ENCODE data around the gene BCR. TPM values are rescaled to one million over a fixed set of nuclear protein-coding genes. Genes with fewer than 3 reads are reported as not detected.
A peak's percentile ranks its signal among the peaks of the same experiment; 100 is the strongest.

The BCR gene
- total RNA-seq, 1 donor from 2014 or later = 30.0 TPM

- H3K4me1 Mint-ChIP-seq (ENCODE audit: low read depth) = peaks cover 28% of the 10 kb centered on the region
- DNase-seq (ENCODE audit: low spot score) = no peak
- no peak overlapping the region for H3K4me3 Mint-ChIP-seq (ENCODE audit: unreplicated experiment)
- no peaks in the 10 kb centered on the region for H3K9me3 Mint-ChIP-seq (ENCODE audit: low read depth)
- no peaks in the 10 kb centered on the region for H3K27me3 Mint-ChIP-seq (ENCODE audit: low read depth)
- TF ChIP-seq CTCF (IDR thresholded peaks at IDR 0.05) = no peak
- H3K27ac Mint-ChIP-seq (ENCODE audit: unreplicated experiment) = no peak overlapping the region
- H3K36me3 Mint-ChIP-seq (ENCODE audit: low read depth) = no peaks in the 10 kb centered on the region
Measured at GRCh38 chr22:23246982-23247766, 66.9 kb downstream of the BCR start.

DNA sequence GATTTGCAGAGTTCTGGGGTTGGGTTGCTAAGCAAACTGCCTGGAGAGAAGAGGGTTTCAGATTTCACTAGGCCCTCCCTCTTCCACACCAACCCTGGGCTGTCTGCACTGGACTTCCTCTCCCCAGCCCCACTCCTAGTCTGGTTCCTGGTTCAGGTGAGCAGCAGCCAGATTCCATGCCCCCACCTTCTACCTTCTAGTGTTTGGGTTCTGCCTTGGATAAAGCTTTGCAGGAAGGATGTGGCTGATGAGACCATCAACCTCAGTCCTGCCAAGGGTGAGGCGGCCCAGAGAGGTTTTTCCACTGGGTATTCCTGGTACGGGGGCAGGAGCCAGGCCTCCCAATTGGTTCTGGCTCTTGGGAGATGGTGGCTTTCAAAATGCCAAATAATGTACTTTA lies 68.3 kb downstream of the BCR start:
- TF ChIP-seq CTCF (IDR thresholded peaks at IDR 0.05) = no peak
- Mint-ChIP-seq H3K4me3 (ENCODE audit: unreplicated experiment) (no peak overlapping the region), H3K36me3 (ENCODE audit: low read depth) (no peaks in the 10 kb centered on the region), H3K27ac (ENCODE audit: unreplicated experiment) (peak overlapping the region; percentile 45), H3K27me3 (ENCODE audit: low read depth) (no peaks in the 10 kb centered on the region), H3K4me1 (ENCODE audit: low read depth) (peaks cover 20% of the 10 kb centered on the region), H3K9me3 (ENCODE audit: low read depth) (no peaks in the 10 kb centered on the region)
- DNase-seq (ENCODE audit: low spot score) = no peak

- H3K27ac Mint-ChIP-seq (ENCODE audit: unreplicated experiment) = no peak overlapping the region
- TF ChIP-seq CTCF (IDR thresholded peaks at IDR 0.05) = no peak
- H3K36me3 Mint-ChIP-seq (ENCODE audit: low read depth) = peaks cover 10% of the 10 kb centered on the region
- no peak overlapping the region for H3K4me3 Mint-ChIP-seq (ENCODE audit: unreplicated experiment)
- no peaks in the 10 kb centered on the region for H3K9me3 Mint-ChIP-seq (ENCODE audit: low read depth)
- H3K27me3 Mint-ChIP-seq (ENCODE audit: low read depth) = no peaks in the 10 kb centered on the region
- peaks cover 15% of the 10 kb centered on the region for H3K4me1 Mint-ChIP-seq (ENCODE audit: low read depth)
- no peak for DNase-seq (ENCODE audit: low spot score)
Measured at GRCh38 chr22:23250056-23250784, 69.9 kb downstream of the BCR start.

GRCh38 chr22:23250785-23251363 lies 70.6 kb downstream of the BCR start:
- no peak for DNase-seq (ENCODE audit: low spot score)
- Mint-ChIP-seq H3K9me3 (ENCODE audit: low read depth) (no peaks in the 10 kb centered on the region), H3K4me1 (ENCODE audit: low read depth) (peaks cover 12% of the 10 kb centered on the region), H3K36me3 (ENCODE audit: low read depth) (peaks cover 13% of the 10 kb centered on the region), H3K27me3 (ENCODE audit: low read depth) (no peaks in the 10 kb centered on the region), H3K4me3 (ENCODE audit: unreplicated experiment) (no peak overlapping the region), H3K27ac (ENCODE audit: unreplicated experiment) (no peak overlapping the region)
- no peak for TF ChIP-seq CTCF (IDR thresholded peaks at IDR 0.05)

- H3K4me3 Mint-ChIP-seq (ENCODE audit: unreplicated experiment) = no peak overlapping the region
- no peak for TF ChIP-seq CTCF (IDR thresholded peaks at IDR 0.05)
- H3K27me3 Mint-ChIP-seq (ENCODE audit: low read depth) = no peaks in the 10 kb centered on the region
- peaks cover 13% of the 10 kb centered on the region for H3K4me1 Mint-ChIP-seq (ENCODE audit: low read depth)
- no peak for DNase-seq (ENCODE audit: low spot score)
- H3K36me3 Mint-ChIP-seq (ENCODE audit: low read depth) = peaks cover 14% of the 10 kb centered on the region
- H3K27ac Mint-ChIP-seq (ENCODE audit: unreplicated experiment) = no peak overlapping the region
- H3K9me3 Mint-ChIP-seq (ENCODE audit: low read depth) = no peaks in the 10 kb centered on the region
Measured at GRCh38 chr22:23251445-23252093, 71.3 kb downstream of the BCR start.
